LoVo (cell line): ENCODE data around the gene REXO1.
"Not testable (repeated sequence)": the region's sequence is repeated elsewhere in the genome, so short reads cannot be mapped to it uniquely, and the experiment has no call there.

Source experiments
- DNase-seq: peaks from one replicate; pipeline ENCODE4 v3.0.0-alpha.2; 2016; ENCODE audit warnings: low spot score

REXO1 gene

GRCh38 chr19:1848399-1849131, at the start of gene REXO1:
Gene REXO1 (minus strand): TSS chr19:1848483. CDS start chr19:1848358, 125 bp downstream.
- peak; percentile 96 for DNase-seq

GRCh38 chr19:1896508-1896907, 48.2 kb upstream of the REXO1 start:
- no peak for DNase-seq

GRCh38 chr19:1893791-1894190, 45.5 kb upstream of the REXO1 start:
- no peak for DNase-seq

DNA sequence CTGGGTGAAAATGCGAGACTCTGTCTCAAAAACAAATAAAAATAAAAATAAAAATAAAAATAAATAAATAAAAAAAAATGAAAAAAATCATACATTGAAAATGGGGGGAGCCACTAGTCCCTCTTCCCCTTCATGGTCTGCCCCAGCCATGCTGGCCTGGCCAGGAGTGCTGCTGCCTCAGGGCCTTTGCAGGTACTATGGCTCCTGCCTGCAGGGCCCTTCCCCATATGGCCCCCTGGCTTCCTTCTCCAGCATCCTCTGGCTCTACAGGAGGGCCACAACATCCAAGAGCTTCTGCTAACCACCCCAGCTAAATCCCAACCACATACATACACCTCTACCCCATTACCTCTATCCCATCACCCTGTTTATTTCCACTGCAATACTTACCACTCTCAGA, 41.6 kb upstream of the REXO1 start:
- no peak for DNase-seq

DNA sequence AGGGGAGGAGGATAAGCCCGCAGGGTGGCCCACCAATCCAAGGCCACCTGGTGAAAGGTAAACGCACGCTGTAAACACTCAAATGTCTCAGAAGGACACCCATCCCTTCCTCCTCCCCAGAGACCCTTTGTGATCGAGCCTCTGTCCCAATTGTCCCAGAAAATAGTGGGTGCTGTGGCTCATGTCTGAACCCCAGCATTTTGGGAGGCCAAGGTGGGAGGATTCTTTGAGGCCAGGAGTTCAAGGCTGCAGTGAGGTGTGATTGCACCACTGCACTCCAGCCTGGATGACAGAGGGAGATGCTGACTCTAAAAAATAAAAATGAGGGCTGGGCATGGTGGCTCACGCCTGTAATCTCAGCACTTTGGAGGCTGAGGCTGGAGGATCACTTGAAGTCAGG, 40.1 kb upstream of the REXO1 start:
- DNase-seq = no peak

DNA sequence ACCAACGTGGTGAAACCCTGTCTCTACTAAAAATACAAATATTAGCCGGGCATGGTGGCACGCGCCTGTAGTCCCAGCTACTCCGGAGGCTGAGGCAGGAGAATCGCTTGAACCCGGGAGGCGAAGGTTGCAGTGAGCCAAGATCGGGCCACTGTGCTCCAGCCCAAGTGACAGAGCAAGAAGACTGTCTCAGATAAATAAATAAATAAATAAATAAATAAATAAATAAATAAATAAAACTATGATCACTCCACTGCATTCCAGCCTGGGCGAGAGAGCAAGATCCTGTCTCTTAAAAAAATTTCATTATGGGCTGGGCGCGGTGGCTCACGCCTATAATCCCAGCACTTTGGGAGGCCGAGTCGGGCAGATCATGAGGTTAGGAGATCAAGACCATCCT, 38.1 kb upstream of the REXO1 start:
- DNase-seq = not testable (repeated sequence)

DNA sequence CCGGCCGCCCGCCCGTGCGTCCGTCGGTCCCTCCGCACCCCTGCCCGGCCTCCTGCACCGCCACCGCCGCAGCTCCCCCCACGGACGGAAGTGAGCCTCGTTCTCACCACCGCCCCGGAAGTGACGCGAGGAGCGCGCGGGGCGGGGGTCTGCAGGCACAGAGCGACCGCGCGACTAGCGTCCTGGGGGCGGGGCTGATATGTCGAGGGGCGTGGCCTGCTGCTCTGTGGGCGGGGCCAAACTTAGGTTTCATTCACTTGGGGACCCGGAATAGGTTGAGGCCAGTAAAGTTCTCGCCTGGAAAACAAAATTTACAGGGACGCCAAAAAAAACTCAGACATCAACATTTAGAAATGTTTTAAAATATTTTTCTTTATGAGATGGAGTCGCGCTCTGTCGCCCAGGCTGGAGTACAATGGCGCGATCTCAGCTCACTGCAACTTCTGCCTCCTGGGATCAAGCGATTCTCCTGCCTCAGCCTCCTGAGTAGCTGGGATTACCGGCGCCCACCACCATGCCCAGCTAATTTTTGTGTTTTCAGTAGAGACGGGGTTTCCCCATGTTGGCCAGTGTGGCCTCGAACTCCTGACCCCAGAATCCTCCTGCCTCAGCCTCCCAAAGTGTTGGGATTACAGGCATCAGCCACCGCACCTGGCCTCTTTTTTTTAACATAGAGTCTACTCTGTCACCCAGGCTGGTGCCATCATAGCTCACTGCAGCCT, 37.3 kb upstream of the REXO1 start, which contains the start of gene ABHD17A:
TSS of gene ABHD17A (minus strand) at position 99 of the 722 bp plus-strand sequence. CDS start 3,930 bp downstream, outside the sequence.
- DNase-seq = peak; percentile 91

GRCh38 chr19:1884719-1885334, 36.5 kb upstream of the REXO1 start:
- DNase-seq = no peak

DNA sequence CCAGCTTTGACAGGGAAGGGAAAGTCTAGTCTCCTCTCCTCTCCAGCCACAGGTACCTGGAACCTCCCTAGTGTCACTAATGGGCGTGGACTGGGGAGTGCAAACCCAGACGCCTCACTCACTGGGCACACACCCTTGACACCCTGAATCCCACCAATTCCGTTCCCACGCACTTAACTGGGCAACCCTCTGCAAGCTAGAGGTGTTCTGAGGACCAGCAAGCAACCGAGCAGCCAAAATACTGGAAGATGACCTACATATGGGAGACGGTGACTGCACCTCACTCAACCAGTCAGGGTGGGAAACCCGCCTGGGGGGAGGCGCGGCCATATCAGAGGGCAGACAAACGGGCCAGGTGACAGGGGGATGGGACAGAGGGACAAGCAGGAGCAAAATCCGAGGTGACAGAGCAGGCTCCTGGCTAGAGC, 36.0 kb upstream of the REXO1 start:
- no peak for DNase-seq

DNA sequence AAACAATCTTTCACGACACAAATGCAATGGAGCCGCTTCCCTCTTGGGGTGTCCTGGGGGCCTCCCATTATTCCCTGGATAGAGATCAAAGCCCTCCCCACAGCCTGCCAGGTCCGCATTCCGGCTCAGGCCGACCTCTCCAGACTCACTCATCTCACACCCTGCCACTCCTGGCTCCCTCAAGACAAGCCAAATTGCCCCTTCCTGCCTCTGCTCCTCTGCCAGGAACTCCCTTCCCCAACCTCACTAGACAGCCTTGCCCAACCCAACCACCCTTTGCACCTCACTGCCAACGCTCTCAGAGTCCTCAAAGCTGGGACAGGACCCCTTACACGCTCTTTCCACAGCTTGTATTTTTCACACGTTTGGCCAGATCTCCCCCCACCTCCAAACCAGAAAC, 35.5 kb upstream of the REXO1 start:
- DNase-seq = no peak

DNA sequence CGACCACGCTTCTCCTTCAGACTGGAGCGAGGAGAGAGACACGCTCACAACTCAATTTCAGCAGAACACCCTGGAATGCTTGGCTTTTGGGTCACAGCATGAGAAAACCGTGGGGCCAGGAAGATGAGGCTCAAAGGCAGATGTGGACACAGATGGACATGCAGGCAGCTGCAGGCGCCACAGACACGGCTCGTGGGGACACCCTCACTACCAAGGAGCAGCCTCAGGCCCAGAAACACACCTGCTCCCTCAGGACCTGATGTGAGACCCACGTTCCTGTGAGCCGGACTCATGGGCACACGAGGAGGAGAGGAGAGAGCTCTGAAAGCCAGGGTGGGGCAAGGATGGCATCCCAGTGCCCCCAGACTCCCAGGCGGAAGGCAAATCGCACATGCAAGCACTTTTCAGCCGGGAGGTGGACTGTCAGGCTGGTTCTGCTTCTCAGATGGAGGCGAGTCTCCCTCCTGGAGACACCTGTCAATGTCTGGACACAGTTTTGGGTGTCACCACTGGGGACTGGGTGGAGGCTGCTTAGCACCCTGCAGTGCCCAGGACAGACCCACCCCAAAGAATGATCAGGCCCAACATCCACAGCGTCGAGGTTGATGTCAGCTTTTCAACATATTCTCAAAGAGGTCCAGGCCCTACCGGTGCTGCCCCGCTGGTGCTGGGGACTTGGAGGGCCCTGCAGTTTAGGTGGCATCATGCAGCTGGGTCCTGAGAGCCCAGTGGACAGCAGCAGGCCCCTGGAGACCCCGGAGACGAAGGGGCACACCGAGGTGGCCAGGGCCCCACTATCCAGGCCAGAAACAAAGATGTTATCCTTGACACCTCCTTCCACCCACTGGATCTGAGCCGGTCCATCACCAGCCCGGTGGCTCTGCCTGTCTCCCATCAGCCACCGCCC, 34.8 kb upstream of the REXO1 start:
- DNase-seq = no peak

DNA sequence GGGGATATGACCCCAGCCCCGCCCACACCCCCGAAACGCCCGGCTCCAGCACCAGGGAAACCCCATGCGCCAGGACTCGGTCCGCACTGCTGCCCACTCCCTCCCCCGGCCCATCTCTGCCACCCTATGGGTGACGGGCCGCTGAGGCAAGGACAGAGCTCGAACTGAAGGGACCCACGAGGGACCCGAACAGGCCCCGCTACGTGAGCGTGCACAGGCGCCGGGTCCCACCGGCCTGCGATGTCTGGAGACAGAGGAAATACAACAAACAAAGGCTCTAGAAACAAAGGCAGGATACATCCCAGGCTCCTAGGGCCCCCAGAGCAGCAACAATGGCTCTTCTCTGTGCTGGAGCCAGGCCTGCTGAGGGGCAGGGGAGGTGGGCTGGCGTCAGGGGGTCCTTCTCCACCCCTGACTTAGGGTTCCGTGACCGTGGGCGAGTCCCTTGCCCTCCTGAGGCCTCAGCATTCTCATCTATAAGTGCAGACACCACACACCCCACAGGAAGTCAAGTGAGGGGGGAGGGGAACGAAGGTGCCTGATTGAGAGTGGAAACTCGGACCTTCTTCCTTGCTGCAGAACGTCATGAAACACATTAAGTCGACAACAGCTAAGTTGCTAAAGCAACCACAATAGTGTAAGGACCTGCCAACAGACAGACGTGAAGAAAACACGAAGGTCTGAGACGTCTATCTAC, 34.0 kb upstream of the REXO1 start:
- no peak for DNase-seq

DNA sequence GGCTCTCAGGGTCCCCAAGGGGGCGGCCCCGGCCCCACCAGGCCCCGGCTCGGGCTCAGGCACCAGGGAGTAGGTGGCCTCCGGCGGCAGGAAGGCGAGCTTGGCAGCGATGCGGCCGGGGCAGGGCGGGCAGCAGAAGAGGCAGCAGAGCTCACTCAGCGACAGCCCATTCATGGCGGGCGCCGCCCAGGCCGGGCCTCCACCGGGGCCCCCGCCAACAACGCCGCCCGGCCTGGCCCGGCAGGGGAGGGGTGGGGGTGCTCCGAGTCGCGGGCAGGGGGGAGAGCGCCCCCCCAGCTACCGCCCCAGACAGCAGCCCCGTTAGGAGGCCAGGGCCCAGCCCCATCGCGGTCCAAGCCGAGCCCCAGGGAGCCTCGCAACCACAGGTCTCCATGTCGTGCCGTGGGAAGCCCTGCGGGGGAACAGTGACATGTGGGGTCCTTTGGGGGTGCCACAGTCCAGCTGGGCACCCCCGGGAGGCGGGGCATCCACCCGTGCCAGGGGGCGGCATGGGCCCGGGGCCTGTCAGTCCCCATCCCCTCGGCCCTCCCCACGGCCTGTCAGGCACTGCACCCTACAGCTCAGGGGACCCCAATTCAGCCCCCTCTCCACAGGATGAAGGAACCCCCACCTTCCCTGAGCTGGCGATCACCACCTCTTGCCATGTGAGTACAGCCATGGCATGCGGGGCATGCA, 33.3 kb upstream of the REXO1 start:
- not testable (repeated sequence) for DNase-seq

- no peak for DNase-seq
Observed at GRCh38 chr19:1880611-1881392, 32.5 kb upstream of the REXO1 start.

- not testable (repeated sequence) for DNase-seq
Observed at GRCh38 chr19:1879982-1880381, 31.7 kb upstream of the REXO1 start.

DNA sequence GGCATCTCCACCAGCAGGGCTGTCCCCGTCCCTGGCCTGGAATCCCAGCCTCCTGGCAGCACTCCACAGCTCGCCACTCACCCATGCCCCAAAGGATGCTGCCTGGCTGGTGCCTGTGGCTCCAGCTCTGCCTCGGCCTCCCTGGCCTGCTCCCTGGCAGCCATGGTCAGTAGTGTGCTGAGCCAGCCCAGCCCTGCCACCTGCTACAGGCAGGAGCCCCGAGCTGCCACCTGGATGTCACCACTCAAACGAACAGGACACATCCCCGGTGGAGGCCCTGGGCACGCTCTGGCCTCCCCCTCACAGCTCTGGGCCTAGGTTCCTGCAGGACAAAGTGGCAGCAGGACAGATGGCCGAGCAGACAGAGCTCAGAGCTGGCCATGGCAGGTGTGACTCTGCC, 30.3 kb upstream of the REXO1 start:
- DNase-seq = not testable (repeated sequence)

- not testable (repeated sequence) for DNase-seq
Observed at GRCh38 chr19:1877280-1877660, 29.0 kb upstream of the REXO1 start.

DNA sequence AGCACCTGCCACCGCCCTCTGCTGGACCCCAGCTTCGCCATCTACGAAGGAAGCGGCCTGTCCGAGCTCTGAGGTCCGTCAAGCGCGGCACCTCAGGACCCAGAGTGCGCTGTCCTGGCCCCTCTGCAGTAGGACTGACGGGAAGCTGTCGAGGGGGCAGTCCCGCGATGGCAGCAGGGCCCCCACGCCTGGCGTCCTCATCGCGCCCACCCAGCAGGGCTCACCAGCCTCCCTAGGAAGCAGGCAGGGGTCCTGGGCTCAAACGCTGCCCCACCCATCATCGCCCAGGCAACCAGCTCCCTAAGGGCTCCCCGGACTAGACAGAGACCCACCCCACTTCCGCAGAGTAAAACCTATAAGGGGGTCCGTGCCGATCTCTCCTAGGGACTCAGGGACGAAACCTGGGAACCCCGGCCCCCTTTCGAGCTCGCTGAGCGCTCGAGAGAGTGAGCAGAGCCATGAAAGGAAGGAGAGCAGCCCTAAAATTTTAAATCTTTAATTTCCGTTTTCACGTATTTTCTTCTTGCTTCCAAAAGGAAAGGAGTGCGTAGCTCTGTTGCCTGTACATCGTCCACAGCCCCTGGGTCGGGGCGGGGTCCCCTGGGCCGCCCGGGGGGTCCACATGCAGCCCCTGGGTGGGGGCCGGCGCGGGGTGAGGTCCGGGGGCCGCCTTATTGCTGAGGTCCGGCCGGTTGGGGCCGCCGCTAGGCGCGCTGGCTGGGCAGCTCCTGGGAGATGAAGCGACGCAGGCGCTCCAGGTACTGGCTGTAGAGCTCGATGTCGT, 28.4 kb upstream of the REXO1 start:
- not testable (repeated sequence) for DNase-seq
